NCI-H1105 (cell line): ENCODE results near the gene PPFIBP1.
"Not testable (repeated sequence)": the region's sequence is repeated elsewhere in the genome, so short reads cannot be mapped to it uniquely, and the experiment has no call there.

Experiments used
- DNase-seq: peaks from one replicate; lab custom pipeline; 2025; lab: John Stamatoyannopoulos, UW

Gene PPFIBP1

DNA sequence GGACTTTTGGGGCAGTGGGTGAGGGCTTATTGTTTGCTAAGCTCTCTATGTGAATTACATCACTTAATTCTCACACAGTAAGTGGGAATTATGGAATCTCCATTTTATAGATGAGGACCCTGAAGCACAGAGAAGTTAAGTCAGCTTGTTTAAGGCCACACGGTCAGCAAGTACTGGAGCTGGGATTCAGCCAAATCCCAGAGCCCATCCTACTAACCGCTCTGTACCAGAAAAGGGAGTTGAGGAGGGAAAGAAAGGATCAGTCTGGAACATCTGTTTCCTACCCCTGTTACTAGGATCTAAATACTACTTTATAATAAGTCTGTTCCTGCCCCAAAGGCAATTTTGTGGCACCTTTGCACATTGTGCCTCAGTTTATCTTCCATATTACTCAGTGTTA lies 42.6 kb downstream of the PPFIBP1 start:
- no peak for DNase-seq

DNA sequence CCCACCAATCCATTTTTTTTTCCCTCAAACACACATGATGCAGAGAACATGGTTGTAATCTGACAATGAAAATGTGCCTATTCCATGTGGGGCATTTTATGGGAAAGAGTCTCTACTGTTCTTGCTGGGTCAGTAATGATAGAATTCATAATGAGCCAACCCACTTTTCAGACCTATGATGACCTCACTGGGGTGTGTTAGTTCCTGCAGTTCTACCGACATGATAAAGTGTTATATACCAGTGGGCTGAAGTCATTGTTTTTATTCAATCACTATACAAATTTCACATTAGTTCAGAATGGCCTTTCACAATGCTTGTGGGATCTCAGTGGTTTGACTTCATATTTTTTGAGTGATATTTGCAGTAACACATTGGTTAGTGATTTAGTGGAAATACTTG lies 47.5 kb downstream of the PPFIBP1 start:
- no peak for DNase-seq

DNA sequence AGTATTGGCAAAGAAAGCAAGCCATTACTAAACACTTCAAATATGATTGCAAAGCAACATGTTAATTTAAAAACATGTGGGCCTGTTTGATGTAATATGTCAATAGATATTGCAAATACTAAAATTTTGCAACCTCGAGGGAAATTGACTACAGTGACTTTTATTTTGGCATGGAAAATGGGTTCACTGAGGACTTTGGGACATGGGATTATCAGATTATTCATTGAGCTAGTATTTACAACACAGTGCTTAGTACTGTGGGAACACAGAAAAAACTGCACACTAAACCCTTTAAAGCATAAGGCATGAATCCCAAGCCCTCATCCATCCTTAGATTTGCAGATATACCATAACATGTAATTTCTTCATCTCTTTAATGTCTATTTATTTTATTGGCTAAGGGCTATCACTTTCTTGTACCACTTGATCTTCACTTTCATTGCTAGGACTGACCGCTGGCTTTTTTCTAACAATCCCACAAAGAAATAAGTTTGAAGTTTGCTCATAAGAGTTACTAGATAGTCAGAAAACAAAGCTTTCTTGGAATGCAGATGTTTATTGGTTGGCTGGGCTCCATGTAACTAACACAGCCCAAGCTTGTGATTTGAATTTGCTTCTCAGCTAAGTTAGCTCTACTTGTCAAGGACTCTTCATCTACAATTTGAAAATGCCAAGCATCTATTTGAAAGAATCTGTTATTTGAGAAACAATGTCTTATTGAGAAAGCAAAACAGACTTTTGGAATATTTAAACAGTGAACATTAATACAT lies 48.7 kb downstream of the PPFIBP1 start:
- DNase-seq: no peak

DNA sequence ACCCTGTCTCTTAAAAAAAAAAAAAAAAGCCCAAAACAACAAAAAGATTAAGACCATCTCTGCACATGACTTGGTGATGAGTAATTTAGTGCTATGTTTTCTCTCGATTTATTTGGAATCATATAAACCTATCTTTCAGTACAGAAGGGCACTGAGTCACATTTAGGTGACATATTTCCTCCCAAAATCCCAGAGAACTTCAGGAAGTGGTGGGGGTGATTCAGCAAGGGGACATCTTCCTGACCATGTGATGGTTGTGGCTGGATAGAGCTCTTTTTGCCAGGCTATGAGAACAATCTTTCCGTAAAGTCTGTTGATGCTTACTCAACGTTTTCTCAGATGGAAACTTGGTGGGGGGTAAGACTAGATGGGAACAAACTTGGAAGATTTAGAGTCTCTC lies 50.0 kb downstream of the PPFIBP1 start:
- DNase-seq: no peak

DNA sequence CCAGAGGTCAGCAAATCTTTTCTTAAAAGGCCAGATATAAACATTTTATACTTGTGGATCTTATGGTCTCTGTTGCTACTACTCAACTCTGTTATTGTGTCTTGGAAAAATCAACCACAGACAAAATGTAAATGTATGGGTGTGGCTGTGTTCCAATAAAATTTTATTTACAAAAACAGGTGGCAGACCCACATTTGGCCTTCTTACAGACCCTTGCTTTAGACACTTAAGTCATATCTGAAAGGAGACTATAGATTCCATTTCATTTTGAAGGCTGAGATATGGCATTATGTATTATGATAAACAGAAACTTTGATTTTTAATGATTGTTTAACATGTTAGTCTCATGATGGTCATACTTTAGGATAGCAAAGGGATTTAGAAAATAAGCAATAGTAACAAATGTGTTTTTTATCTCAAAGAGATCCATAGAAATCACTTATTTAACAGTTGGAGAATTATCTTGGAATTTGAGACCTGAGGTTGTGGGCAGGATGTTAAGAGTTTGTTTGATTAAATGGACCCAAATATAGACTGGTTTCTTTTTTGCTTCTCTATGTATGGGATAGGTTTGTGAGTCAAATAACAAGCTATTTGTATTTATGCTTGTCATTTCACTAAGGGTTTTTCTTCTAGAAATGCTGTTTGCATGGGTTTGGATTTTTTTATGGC lies 51.2 kb downstream of the PPFIBP1 start:
- DNase-seq: no peak

DNA sequence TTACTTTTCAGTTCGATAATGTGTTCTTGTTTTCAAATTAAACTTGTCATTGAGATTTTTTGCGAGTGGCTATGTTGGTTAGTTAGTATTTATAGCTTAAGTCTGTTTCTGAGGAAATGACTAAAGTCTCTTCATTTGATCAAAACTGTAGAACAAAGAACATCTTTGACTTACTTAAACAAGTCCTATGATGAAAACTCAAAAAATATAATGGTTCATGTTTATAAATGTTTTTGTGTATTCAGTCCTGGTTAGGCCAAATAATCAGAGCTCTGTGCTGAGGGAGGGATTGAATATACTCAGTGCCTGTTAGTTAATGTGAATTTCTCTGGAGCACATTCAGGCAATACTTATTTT lies 51.7 kb downstream of the PPFIBP1 start:
- no peak for DNase-seq

DNA sequence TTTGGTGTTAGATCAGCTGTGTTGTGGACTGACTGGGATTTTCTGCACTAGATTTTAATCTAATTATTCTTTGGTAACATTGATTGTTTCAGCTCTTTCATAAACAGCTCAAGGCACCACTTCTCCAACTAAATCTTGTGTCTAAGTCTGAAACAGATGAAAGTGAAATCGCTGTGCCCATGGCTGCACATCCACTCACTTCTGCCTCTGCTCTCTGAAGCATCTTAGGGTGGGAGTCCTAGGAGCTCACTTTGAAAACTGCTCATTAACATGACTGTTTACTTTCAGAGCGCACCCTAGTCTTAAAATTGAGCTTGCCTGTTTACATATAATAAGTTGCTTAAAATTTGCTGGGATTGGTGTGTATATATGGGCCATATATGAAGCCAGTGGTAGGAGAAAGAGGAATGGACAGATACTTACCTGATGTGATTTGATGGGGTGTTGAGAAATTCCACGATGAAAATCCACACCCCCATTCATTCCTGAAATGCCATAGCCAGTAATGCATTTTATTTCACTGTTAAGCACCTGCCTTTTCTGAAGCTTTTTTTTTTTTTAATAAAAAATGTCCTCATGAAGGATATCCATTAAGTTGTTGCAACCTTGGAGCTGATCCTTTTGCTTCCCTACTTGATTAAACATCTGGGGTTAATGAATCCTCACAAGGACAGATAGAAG lies 52.8 kb downstream of the PPFIBP1 start:
- no peak for DNase-seq

DNA sequence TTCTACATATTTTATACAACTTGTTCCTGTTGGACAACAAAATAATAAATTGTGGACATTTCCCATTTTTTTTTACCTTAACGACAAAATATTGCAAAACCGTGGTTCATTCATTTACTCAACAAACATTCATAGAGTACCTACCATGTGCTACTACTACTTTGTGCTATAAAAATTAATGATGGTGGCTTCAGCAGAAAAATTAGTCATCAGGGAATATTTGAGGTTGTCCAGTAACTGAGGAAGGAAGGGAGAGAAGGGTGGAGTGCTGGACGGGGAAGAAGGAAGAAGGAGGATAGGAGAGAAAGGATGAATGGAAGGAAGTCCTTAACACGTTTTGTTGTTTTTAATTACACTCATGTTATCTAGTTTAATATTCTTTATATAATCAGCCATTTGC lies 53.7 kb downstream of the PPFIBP1 start:
- no peak for DNase-seq

DNA sequence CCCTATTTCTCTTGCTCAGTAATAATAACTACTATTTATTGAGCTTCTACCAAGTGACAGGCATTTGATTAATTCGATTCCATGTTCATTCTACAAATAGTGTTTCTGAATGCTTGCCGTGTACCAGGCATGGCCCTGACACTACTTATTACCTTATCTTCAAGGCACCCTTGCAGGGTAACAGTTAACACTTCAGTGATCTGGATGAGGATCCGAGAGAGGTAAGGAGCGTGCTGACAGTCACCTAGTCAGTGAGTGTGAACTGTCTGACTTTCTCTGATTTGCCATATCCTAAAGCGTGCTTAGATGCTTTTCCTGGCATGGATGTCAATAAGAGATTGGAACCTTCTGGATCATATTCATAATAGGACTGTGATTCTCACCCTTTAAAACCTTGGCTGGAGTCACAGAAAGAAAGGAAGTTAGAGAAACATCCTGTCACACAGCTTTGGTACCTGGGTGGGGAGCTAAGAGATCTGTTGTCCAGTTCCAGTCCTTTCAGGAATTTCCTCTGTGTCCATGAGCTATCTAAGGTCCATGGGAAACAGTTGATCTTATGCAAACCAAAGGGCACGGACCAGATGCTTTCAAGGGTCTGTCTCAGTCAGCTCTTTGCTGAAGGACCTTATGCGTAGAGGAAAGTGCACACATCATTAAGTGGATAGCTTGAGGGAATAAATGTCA lies 54.8 kb downstream of the PPFIBP1 start:
- no peak for DNase-seq

DNA sequence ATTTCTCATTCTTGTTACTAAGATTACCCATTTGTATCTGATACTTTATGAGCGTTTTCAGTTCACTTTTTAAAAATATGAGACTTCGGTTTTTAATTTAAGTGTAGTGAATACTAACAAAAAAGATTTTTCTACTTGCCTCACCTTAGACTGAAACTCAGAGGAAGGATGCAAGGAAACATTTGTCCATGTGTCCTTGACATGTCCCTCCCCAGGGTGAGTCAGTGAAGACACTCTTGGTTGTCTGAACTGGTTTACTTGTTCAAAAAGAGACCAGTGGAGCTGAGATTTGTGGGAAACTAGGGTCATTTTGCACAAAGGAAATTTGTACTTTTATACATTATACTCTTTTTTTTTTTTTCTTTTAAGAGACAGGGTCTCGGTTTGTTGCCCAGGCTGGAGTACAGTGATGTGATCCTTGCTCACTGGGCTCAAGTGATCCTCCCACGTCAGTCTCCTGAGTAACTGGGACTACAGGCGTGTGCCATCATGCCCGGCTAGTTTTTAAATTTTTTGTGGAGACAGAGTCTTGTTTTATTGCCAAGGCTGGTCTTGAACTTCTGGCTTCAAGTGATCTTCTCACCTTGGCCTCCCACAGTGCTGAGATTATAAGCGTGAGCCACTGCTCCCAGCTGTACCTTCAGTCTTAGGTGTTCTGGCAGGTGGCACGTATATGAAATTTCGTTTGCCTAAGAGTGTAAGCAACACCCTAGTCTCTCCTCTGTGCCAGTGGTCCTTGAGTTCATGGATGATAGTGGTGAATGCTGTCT lies 56.7 kb downstream of the PPFIBP1 start:
- DNase-seq: no peak

DNA sequence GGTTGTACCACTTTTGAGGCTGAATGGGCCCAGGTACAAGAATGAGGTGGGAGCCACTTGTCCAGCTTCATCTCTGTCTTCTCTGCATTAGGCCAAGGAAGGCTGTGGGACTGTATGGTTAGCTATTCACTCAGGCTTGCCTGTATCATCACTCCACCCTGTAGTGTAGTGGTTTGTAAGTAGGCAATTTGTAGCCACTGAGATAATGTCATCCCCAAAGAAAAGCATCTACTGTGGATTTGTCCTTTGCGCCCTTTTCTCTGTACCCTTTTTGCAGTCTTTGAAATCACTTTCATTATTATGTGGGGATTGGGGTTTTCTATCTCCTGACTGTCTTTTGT lies 57.3 kb downstream of the PPFIBP1 start:
- not testable (repeated sequence) for DNase-seq

DNA sequence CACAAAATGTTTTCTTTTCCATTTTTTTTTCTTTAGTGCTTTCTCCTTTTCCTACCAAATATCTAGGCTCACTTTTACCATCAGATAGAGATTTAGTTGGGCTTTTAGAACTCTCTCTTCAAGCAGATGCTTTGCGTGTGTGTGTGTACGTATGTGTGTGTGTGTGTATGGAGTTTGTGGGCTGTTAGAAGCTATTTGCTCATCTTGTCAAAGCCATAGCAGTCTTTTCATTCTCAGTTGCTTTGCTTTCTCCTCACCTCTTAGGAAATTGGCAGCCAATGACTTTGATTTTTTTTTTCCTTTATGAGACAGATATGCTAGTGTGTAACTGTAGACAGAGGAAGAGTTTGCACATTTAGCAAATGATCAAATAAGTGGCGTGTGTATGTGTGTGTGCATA lies 57.8 kb downstream of the PPFIBP1 start:
- not testable (repeated sequence) for DNase-seq

DNA sequence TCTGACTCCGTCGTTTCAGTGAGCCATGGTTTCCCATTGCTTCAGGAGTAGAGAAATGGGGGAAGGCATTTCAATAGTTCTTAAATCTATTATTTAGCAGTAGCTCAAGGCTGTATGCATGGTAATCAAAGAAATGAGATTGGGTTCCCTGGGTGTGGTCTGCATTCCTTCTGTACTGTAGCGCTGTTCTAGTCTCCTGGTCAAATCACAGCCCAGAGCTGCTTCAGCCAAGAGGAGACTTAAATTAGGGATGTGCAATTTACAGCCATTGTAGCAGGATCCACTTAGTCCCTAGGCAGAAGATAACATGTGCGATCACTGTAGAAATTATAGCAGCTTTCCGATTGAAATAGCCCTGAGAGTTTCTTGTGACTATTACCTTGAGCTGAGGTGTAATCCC lies 58.4 kb downstream of the PPFIBP1 start:
- DNase-seq: not testable (repeated sequence)

DNA sequence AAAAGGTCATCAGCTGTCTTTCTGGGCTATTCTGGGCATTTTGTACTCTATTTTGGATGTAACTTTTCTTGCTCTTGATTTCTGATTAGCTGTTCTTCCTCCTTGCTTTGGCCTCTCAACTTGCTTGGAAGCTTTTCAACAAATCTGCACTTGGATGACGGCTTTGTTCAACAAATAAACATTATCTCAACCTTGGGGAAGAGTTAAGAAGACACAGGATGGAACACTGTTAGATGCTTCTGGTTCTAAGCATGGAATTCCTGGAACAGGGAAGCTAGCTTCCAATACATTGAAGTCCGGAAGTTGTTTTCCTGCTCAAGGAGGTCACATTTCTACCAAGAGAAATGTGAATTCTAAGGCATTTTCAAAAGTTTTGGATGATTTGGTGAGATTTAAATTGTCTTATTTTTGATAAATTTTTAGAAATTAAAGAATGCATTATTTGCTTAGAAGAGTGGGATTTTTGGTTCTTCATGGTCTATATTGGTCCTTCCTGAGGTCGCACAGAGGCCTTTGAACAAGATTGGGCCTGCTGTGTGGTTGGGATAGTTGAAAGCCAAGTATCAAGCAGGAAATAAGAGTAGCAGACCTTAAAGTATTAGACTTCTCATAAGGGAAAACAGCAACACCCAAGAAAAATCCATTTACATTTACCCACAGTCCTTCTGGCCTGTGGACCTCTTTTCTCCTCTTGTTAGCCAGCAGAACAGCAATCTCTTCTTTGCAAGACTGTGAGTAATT lies 59.2 kb downstream of the PPFIBP1 start:
- no peak for DNase-seq

DNA sequence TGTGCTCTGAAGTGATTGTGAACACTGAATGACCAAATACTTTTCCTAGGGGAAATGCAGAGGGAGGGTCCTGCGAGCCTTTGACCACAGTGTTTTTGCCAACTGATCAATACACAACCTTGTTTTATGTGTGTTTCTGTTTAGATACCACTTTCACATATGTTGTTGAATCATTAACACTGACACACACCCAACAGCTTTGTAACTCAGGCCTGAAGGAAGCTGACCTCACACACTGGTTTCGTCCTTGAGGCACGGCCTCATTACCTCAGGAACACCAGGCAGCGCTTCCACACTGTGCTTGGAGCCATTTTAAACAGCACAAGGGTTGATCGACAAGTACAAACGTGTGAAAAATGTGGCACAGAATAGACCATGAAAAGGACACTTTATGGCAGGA lies 60.0 kb downstream of the PPFIBP1 start:
- no peak for DNase-seq

DNA sequence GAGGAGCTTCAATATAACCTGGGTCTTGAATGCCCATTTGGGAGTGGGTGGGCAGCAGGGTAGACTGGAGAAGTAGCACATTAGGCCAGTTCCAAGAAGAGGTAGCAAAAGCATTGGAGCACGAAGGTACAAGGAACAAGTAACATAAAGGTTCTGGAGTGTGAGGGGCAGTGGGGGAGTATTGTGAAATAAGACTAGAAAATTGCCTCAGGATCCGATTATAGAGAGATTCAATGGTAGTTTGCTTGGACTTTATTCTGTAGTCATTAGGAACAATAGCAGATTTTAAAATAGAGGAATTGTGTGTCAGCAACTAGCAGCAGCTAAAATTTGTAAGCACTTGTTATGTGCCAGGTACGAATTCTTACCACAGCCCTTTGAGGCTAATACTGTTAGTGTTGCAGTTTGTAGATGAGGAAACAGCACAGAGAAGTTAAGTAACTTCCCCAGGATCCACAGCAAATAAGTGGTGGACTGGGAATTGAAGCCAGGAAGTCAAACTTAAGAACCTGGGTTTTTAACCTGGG lies 61.8 kb downstream of the PPFIBP1 start:
- no peak for DNase-seq

DNA sequence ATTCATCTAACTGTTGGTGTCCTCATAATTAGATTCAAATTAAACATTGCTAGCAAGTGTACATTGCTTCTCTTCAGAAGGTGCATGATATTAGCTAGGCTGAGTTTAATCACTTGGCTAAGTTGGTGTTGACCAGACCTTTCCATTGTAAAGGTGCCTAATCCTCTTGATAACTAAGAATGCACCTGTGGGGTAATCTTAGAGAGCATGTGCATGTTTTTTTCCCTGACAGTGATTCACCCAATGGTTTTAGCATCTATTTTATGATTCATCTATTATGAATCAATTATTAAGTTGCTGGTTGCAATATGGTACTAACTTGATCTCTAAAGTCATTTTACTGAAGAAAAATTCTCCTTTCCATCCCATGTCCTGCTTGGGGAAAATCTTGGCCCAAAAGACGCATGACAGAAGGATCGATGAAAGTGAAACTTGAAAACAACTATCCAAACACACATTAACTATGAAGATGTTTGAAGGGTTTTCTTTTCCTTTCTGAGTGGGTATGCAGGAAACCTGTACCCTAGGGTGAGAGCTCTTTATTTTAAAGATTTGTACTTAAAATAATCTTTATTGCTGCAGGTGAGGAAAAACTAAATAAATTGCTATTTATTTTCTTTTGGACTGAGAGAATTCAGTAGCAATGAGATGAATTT lies 64.2 kb downstream of the PPFIBP1 start:
- not testable (repeated sequence) for DNase-seq

DNA sequence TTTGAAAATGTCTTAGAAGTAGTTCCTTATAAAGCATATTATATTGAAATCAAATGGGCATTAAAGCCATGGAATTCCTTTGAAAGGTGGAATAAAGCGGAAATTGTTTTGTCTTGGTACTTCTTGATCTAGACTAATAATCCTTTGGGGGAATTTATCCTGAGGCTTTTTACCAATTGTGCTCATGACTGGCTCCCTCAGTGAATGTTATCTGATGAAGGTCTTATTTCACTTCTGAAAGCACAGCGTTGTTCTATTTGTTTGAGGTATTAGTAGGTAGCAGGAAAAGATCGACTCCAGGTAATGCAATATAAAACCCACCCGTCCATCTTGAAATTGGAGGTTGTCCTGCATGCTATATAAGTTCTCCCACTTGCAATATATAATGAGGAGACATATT lies 64.8 kb downstream of the PPFIBP1 start:
- DNase-seq: no peak

DNA sequence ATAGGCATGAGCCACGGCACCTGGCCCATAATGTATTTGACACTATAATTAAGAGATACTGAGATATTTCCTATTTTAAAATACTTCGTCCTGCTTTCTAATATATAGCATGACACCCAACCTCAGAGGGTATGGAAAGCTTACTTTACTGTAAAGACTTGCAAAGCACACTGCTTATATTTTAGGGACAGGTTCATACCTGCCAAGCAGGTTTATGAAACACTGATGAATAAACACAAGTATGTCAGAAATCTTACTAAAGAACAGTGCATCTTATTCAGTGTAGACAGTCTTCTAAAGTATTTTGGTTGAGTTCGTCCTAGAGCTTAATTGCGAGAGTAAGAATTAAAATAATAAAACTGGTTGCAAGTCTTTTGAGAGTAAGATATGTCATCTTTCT lies 65.4 kb downstream of the PPFIBP1 start:
- no peak for DNase-seq

DNA sequence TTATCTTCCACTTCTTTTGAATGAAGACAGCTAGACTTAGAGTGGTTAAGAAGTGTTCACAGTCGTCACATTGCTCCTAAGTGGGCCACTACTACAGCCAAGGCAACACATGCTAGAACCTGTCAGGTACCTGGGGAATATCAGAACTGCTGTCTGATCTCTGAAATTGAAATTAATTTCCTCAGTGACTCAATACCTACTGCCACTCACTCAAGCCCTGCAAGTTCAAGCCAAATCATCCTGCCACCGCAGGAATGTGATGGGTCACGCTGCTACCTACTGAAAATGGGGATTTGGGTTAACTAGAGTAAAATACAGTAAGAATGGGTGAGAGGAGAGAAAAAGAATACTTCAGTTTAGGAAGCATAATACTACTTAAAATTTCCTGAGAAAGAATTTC lies 67.7 kb downstream of the PPFIBP1 start:
- DNase-seq: not testable (repeated sequence)

DNA sequence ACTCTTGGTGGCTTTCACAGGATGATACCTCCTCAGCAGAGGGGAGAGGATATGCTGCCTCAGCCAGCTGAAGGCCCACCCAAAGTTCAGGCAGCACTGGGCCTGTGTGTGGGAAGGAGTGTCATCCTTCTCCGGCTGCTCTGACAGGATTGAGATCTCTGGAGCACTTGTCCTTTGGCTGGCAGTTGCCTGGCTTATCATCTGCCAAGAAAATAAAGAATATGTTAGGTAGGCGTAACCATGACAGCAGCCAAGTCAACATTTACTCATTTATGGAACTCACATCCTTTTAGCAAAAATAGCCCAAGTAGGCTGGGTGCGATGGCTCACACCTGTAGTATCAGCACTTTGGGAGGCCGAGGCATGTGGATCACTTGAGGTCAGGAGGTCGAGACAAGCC lies 68.5 kb downstream of the PPFIBP1 start:
- DNase-seq: no peak
